BLaER1 (cell line): ENCODE data around the gene ATOSA.

ENCODE experiments used
- H3K27ac ChIP-seq: shearing (Covaris generic); formaldehyde crosslinking; 2 replicates; pipeline ENCODE4 v1.8.1; 2022
- H3K27me3 ChIP-seq: shearing (Covaris generic); formaldehyde crosslinking; 2 replicates; pipeline ENCODE4 v1.8.1; 2022
- H3K36me3 ChIP-seq: shearing (Covaris generic); formaldehyde crosslinking; 2 replicates; pipeline ENCODE4 v1.8.1; 2022
- H3K4me1 ChIP-seq: shearing (Covaris generic); formaldehyde crosslinking; 2 replicates; pipeline ENCODE4 v1.8.1; 2022
- H3K4me2 ChIP-seq: shearing (Covaris generic); formaldehyde crosslinking; 2 replicates; pipeline ENCODE4 v1.8.1; 2022
- H3K4me3 ChIP-seq: shearing (Covaris generic); formaldehyde crosslinking; 2 replicates; pipeline ENCODE4 v1.8.1; 2022
- H3K9ac ChIP-seq: shearing (Covaris generic); formaldehyde crosslinking; 2 replicates; pipeline ENCODE4 v1.8.1; 2022
- H3K9me3 ChIP-seq: shearing (Covaris generic); formaldehyde crosslinking; 2 replicates; pipeline ENCODE4 v1.8.1; 2022
- H4K20me1 ChIP-seq: shearing (Covaris generic); formaldehyde crosslinking; 2 replicates; pipeline ENCODE4 v1.8.1; 2022
- Cebpa-rat ChIP-seq: shearing (Covaris generic); IDR thresholded peaks from 2 replicates; pipeline ENCODE4 v1.8.1; 2022

The ATOSA gene

GRCh38 chr15:52657338-52657737 lies 21.9 kb downstream of the ATOSA start:
- no peak overlapping the region for H3K4me3 ChIP-seq
- TF ChIP-seq Cebpa-rat: no peak
- no peak overlapping the region for H3K27ac ChIP-seq
- no peaks in the 10 kb centered on the region for H3K4me1 ChIP-seq
- H3K9me3 ChIP-seq: no peaks in the 10 kb centered on the region
- H3K36me3 ChIP-seq: peaks cover 70% of the 10 kb centered on the region
- no peak overlapping the region for H3K9ac ChIP-seq
- H4K20me1 ChIP-seq: peaks cover 64% of the 10 kb centered on the region
- H3K27me3 ChIP-seq: no peaks in the 10 kb centered on the region
- no peak overlapping the region for H3K4me2 ChIP-seq

GRCh38 chr15:52656412-52656811 lies 22.8 kb downstream of the ATOSA start:
- Histone ChIP-seq H3K9ac (no peak overlapping the region), H3K4me2 (no peak overlapping the region), H3K27me3 (no peaks in the 10 kb centered on the region), H3K36me3 (peaks cover 67% of the 10 kb centered on the region), H3K4me3 (no peak overlapping the region), H3K27ac (no peak overlapping the region), H3K4me1 (no peaks in the 10 kb centered on the region), H4K20me1 (peaks cover 67% of the 10 kb centered on the region), H3K9me3 (no peaks in the 10 kb centered on the region)
- no peak for TF ChIP-seq Cebpa-rat

- H3K36me3 ChIP-seq: peaks cover 51% of the 10 kb centered on the region
- no peak overlapping the region for H3K9ac ChIP-seq
- no peak overlapping the region for H3K4me2 ChIP-seq
- H3K9me3 ChIP-seq: no peaks in the 10 kb centered on the region
- no peak for TF ChIP-seq Cebpa-rat
- peaks cover 54% of the 10 kb centered on the region for H4K20me1 ChIP-seq
- H3K27me3 ChIP-seq: no peaks in the 10 kb centered on the region
- H3K4me3 ChIP-seq: no peak overlapping the region
- H3K27ac ChIP-seq: no peak overlapping the region
- H3K4me1 ChIP-seq: no peaks in the 10 kb centered on the region
Observed at GRCh38 chr15:52653431-52653964, 25.7 kb downstream of the ATOSA start.

GRCh38 chr15:52652984-52653383 lies 26.2 kb downstream of the ATOSA start:
- peaks cover 46% of the 10 kb centered on the region for H3K36me3 ChIP-seq
- no peak overlapping the region for H3K27ac ChIP-seq
- no peaks in the 10 kb centered on the region for H3K4me1 ChIP-seq
- no peak for TF ChIP-seq Cebpa-rat
- no peaks in the 10 kb centered on the region for H3K27me3 ChIP-seq
- H3K9ac ChIP-seq: no peak overlapping the region
- no peak overlapping the region for H3K4me3 ChIP-seq
- H3K9me3 ChIP-seq: no peaks in the 10 kb centered on the region
- H4K20me1 ChIP-seq: peaks cover 50% of the 10 kb centered on the region
- H3K4me2 ChIP-seq: no peak overlapping the region

- Histone ChIP-seq H3K4me1 (no peaks in the 10 kb centered on the region), H4K20me1 (peaks cover 48% of the 10 kb centered on the region), H3K27me3 (no peaks in the 10 kb centered on the region), H3K9ac (no peak overlapping the region), H3K4me3 (no peak overlapping the region), H3K36me3 (peaks cover 41% of the 10 kb centered on the region), H3K27ac (no peak overlapping the region), H3K4me2 (no peak overlapping the region), H3K9me3 (no peaks in the 10 kb centered on the region)
- no peak for TF ChIP-seq Cebpa-rat
Observed at GRCh38 chr15:52652286-52652685, 26.9 kb downstream of the ATOSA start.

GRCh38 chr15:52651868-52652267 lies 27.3 kb downstream of the ATOSA start:
- no peak overlapping the region for H3K4me2 ChIP-seq

GRCh38 chr15:52651114-52651513 lies 28.1 kb downstream of the ATOSA start:
- H4K20me1 ChIP-seq: peaks cover 48% of the 10 kb centered on the region
- no peak overlapping the region for H3K9ac ChIP-seq

More at GRCh38 chr15:52651868-52652267, 27.3 kb downstream of the ATOSA start:
- Histone ChIP-seq H3K4me1 (no peaks in the 10 kb centered on the region), H3K9me3 (no peaks in the 10 kb centered on the region), H3K9ac (no peak overlapping the region), H4K20me1 (peaks cover 48% of the 10 kb centered on the region), H3K36me3 (peaks cover 37% of the 10 kb centered on the region), H3K27me3 (no peaks in the 10 kb centered on the region), H3K4me3 (no peak overlapping the region), H3K27ac (no peak overlapping the region)
- TF ChIP-seq Cebpa-rat: no peak

GRCh38 chr15:52649686-52650085 lies 29.5 kb downstream of the ATOSA start:
- H3K36me3 ChIP-seq: peaks cover 40% of the 10 kb centered on the region
- peaks cover 41% of the 10 kb centered on the region for H4K20me1 ChIP-seq
- H3K4me1 ChIP-seq: no peaks in the 10 kb centered on the region
- no peak overlapping the region for H3K4me3 ChIP-seq
- no peaks in the 10 kb centered on the region for H3K27me3 ChIP-seq
- TF ChIP-seq Cebpa-rat: no peak
- H3K9ac ChIP-seq: no peak overlapping the region
- H3K4me2 ChIP-seq: no peak overlapping the region
- H3K27ac ChIP-seq: no peak overlapping the region
- H3K9me3 ChIP-seq: no peaks in the 10 kb centered on the region

More at GRCh38 chr15:52651114-52651513, 28.1 kb downstream of the ATOSA start:
- Histone ChIP-seq H3K27ac (no peak overlapping the region), H3K4me3 (no peak overlapping the region), H3K9me3 (no peaks in the 10 kb centered on the region), H3K4me1 (no peaks in the 10 kb centered on the region), H3K27me3 (no peaks in the 10 kb centered on the region), H3K36me3 (peaks cover 40% of the 10 kb centered on the region), H3K4me2 (no peak overlapping the region)
- TF ChIP-seq Cebpa-rat: no peak

- peaks cover 30% of the 10 kb centered on the region for H4K20me1 ChIP-seq
- no peak overlapping the region for H3K9ac ChIP-seq
- H3K9me3 ChIP-seq: no peaks in the 10 kb centered on the region
- no peak overlapping the region for H3K27ac ChIP-seq
- no peak for TF ChIP-seq Cebpa-rat
- H3K36me3 ChIP-seq: peaks cover 20% of the 10 kb centered on the region
- H3K4me2 ChIP-seq: no peak overlapping the region
- H3K4me3 ChIP-seq: no peak overlapping the region
- no peaks in the 10 kb centered on the region for H3K27me3 ChIP-seq
- peaks cover 8% of the 10 kb centered on the region for H3K4me1 ChIP-seq
Observed at GRCh38 chr15:52645916-52646315, 33.3 kb downstream of the ATOSA start.

GRCh38 chr15:52642386-52643361 lies 36.5 kb downstream of the ATOSA start:
- no peak for TF ChIP-seq Cebpa-rat

More at GRCh38 chr15:52642386-52643361, 36.5 kb downstream of the ATOSA start:
- Histone ChIP-seq H3K27me3 (no peaks in the 10 kb centered on the region), H4K20me1 (peaks cover 16% of the 10 kb centered on the region), H3K27ac (no peak overlapping the region), H3K4me1 (peaks cover 8% of the 10 kb centered on the region), H3K9ac (no peak overlapping the region), H3K9me3 (no peaks in the 10 kb centered on the region), H3K36me3 (peaks cover 34% of the 10 kb centered on the region), H3K4me3 (no peak overlapping the region), H3K4me2 (no peak overlapping the region)
